PFSK-1 (cell line): ENCODE results near the gene TEX14.

Source experiments
- FOXP2 ChIP-seq: optimal IDR thresholded peaks from 2 replicates; pipeline ENCODE3; 2011; ENCODE audit warnings: borderline replicate concordance, control low read depth, inconsistent platforms; ENCODE audit not compliant: insufficient read depth; ENCODE audit errors: extremely low read length, extremely low read depth
- POLR2AphosphoS5 ChIP-seq: IDR thresholded peaks from 2 replicates; pipeline ENCODE4 v1.6.1; 2012; ENCODE audit warnings: low read depth, mild to moderate bottlenecking, control low read depth, low read length, moderate library complexity
- REST ChIP-seq, 2 experiments: IDR thresholded peaks; 2 replicates each; pipeline versions ENCODE4 v1.6.1 to v1.8.0; 2011 to 2012; ENCODE audit warnings: low read depth in 2 of 2, low read length in 2 of 2, control low read depth in 1 of 2, inconsistent platforms in 1 of 2, mild to moderate bottlenecking in 1 of 2, moderate library complexity in 1 of 2; ENCODE audit not compliant: insufficient read depth in 1 of 2
- SIN3A ChIP-seq: IDR thresholded peaks from 2 replicates; pipeline ENCODE4 v1.6.1; 2012; ENCODE audit warnings: mild to moderate bottlenecking, low read length, moderate library complexity, borderline replicate concordance; ENCODE audit not compliant: insufficient read depth
- TAF1 ChIP-seq: IDR thresholded peaks from 2 replicates; pipeline ENCODE4 v1.6.1; 2012; ENCODE audit warnings: low read length, control low read depth, borderline replicate concordance; ENCODE audit not compliant: insufficient read depth

GRCh38 chr17:58527949-58528348, 163.9 kb downstream of the TEX14 start:
- TF ChIP-seq POLR2AphosphoS5 (no peak), TAF1 (no peak), REST (IDR thresholded peaks at IDR 0.05; ENCODE audit: insufficient read depth in 1 of 2, low read depth in 2 of 2, low read length in 2 of 2) (no peak), SIN3A (no peak), FOXP2 (no peak)
